Measurements from ENCODE around the gene RUNX2. TPM values are rescaled to one million over a fixed set of nuclear protein-coding genes. Genes with fewer than 3 reads are reported as not detected.

The RUNX2 gene
- total and polyA plus RNA-seq, 2 of the 8 experiments (the other 6 are each of a cell fraction or from before 2014, with no cell fraction given), result 0.26 to 1.2 TPM

DNA sequence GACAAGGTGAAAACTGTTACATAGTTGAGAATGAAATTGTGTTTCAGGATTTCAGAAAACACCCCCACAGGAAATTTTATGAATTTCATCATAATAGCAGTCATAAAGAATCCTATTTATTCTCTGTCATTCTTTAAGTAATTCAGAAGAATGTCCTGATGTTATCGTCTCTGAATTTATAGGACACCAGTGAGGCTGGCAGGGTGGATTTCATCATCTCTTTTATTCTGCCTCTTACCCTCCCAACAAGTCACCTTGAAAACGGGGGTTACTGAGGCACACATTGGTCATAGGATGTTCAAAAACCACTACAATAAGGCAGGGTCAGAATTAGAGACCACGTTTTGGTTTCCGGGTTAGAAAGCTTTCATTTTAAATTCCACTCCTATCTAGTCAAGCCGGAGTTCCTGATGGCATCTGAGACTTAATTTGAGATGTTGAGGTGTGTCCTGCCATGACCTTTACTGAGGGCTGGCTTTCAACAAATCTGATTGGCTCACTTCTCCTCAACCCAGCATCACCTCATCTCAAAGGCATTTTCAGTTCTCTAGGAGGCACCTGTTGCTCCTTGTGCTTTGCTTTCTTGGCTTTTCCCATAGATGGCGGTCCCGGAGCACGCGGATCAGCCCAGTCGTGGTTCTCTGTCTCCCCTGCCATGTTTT is 280.3 kb downstream of the RUNX2 start (continued):
- TF ChIP-seq, protein P1, sequence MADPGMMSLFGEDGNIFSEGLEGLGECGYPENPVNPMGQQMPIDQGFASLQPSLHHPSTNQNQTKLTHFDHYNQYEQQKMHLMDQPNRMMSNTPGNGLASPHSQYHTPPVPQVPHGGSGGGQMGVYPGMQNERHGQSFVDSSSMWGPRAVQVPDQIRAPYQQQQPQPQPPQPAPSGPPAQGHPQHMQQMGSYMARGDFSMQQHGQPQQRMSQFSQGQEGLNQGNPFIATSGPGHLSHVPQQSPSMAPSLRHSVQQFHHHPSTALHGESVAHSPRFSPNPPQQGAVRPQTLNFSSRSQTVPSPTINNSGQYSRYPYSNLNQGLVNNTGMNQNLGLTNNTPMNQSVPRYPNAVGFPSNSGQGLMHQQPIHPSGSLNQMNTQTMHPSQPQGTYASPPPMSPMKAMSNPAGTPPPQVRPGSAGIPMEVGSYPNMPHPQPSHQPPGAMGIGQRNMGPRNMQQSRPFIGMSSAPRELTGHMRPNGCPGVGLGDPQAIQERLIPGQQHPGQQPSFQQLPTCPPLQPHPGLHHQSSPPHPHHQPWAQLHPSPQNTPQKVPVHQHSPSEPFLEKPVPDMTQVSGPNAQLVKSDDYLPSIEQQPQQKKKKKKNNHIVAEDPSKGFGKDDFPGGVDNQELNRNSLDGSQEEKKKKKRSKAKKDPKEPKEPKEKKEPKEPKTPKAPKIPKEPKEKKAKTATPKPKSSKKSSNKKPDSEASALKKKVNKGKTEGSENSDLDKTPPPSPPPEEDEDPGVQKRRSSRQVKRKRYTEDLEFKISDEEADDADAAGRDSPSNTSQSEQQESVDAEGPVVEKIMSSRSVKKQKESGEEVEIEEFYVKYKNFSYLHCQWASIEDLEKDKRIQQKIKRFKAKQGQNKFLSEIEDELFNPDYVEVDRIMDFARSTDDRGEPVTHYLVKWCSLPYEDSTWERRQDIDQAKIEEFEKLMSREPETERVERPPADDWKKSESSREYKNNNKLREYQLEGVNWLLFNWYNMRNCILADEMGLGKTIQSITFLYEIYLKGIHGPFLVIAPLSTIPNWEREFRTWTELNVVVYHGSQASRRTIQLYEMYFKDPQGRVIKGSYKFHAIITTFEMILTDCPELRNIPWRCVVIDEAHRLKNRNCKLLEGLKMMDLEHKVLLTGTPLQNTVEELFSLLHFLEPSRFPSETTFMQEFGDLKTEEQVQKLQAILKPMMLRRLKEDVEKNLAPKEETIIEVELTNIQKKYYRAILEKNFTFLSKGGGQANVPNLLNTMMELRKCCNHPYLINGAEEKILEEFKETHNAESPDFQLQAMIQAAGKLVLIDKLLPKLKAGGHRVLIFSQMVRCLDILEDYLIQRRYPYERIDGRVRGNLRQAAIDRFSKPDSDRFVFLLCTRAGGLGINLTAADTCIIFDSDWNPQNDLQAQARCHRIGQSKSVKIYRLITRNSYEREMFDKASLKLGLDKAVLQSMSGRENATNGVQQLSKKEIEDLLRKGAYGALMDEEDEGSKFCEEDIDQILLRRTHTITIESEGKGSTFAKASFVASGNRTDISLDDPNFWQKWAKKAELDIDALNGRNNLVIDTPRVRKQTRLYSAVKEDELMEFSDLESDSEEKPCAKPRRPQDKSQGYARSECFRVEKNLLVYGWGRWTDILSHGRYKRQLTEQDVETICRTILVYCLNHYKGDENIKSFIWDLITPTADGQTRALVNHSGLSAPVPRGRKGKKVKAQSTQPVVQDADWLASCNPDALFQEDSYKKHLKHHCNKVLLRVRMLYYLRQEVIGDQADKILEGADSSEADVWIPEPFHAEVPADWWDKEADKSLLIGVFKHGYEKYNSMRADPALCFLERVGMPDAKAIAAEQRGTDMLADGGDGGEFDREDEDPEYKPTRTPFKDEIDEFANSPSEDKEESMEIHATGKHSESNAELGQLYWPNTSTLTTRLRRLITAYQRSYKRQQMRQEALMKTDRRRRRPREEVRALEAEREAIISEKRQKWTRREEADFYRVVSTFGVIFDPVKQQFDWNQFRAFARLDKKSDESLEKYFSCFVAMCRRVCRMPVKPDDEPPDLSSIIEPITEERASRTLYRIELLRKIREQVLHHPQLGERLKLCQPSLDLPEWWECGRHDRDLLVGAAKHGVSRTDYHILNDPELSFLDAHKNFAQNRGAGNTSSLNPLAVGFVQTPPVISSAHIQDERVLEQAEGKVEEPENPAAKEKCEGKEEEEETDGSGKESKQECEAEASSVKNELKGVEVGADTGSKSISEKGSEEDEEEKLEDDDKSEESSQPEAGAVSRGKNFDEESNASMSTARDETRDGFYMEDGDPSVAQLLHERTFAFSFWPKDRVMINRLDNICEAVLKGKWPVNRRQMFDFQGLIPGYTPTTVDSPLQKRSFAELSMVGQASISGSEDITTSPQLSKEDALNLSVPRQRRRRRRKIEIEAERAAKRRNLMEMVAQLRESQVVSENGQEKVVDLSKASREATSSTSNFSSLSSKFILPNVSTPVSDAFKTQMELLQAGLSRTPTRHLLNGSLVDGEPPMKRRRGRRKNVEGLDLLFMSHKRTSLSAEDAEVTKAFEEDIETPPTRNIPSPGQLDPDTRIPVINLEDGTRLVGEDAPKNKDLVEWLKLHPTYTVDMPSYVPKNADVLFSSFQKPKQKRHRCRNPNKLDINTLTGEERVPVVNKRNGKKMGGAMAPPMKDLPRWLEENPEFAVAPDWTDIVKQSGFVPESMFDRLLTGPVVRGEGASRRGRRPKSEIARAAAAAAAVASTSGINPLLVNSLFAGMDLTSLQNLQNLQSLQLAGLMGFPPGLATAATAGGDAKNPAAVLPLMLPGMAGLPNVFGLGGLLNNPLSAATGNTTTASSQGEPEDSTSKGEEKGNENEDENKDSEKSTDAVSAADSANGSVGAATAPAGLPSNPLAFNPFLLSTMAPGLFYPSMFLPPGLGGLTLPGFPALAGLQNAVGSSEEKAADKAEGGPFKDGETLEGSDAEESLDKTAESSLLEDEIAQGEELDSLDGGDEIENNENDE (IDR thresholded peaks at IDR 0.05; ENCODE audit: insufficient replicate concordance, low read length), result no peak
- TF ChIP-seq PHF8 (conservative IDR thresholded peaks at IDR 0.05; ENCODE audit: low read depth, low read length), result no peak
- no peak for TF ChIP-seq SAP30 (IDR thresholded peaks at IDR 0.05; ENCODE audit: insufficient read depth, insufficient replicate concordance, low read length)

Data from H1 (cell line).